GM19455 (cell line): Measurements from ENCODE around the gene DTYMK.
A peak's percentile ranks its signal among the peaks of the same experiment; 100 is the strongest.

ENCODE experiments used
- ATAC-seq: cut with Tn5 transposase; IDR thresholded peaks from one replicate; pipeline ENCODE4 v1.9.1; 2021; ENCODE audit not compliant: unreplicated experiment

Gene DTYMK

DNA sequence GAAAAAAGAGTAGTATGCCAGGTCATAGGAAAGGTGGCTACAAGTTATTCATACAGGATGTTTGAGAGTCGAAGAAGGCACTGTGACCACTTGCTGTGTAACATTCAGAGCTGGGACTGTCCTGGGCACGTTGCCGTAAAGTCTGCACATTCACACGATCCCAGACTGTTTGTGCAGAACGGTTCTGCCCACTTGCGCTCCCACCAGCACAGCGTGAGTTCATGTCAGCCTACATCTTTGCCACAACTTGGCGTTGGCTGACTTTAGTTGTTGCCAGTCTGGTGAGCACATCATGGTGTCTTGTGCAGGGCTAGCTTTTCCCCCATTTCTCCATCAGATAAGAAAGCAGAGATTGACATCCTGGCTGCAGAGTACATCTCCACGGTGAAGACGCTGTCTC is 22.3 kb upstream of the DTYMK start:
- no peak for ATAC-seq

DNA sequence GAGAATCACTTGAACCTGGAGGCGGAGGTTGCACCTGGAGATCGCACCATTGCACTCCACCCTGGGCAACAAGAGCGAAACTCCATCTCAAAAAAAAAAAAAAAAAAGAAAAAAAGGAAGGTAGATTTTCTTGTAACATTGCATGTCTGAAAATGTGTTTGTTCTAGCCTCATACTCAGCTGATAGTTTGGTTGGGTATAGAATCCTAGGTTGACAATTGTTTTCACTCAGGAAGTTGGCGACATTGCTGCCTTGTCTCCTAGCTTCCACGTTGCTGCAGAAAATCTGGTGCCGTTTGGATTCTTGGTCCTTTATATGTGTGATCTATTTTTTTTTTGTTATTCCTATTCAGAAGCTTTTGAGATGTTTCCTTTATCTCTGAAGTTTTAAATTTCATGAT is 19.9 kb upstream of the DTYMK start:
- no peak for ATAC-seq

DNA sequence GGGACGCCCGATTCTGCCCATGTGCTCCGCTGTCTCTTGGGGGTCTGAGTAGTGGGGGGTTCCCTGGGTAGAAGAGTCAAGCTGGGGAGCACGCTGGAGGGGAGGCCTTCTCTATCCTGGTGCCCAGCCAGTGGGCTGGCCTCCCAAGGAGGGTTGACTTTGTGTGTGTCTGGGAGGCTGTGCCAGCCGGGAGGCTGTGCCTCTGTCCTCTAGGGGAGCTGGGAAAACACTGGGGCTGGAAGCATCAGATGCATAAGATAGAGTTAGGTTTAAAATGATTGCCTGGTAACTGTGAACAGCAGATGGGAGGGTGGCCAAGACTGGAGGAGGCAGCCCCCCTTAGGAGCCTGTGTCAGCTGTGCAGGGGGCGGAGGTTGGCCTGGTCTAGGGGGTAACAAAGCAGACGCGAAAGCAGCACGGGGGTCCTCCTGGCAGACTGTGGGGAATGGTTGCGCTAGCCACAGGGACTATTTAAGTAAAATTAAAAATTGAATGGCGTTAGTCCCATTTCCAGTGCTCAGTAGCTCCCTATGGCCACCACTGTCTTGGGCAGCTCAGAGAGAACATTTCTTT is 16.5 kb upstream of the DTYMK start:
- no peak for ATAC-seq

DNA sequence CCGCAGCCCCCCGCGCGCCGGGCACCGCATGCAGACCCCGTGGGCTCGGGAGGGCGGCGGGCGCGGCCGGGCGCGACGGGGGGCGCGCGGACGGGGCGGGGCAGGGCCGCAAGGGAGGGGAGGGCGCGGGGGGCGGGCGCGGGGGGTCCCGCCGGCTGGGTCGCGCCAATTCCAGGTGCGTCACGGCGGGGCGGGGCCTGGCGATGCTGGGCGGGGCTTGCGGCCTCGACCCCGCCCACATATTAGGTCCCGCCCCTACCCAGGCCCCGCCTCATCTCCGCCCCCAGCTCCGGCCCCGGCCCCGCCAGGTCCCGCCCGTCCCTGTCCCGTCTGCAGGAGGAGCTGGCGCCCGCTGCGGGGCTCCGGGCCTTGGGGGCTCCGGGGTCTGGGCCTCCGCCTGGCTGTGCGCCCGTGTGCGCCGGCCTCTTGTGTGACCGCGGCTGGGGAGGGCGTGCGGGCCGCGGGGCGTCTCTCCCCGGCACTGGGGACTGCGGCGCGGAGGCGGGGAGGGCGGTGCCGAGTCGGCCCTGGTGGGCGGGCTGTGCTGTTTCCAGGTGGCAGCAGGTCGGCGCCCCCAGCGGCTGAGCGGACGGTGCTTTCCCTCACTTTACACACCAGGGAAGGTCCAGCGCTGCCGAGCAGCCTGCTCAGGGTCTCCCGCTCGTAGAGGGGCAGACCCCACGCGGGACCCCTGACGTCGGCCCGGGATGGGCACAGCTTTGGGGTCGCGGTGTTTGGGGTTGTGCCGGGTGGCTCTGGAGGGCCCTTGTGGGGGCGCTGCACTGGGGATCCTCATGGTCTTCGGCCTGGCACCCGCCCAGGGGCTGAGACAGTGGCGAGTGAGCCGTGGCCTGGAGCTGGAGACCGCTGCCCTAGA is 15.8 kb upstream of the DTYMK start:
- ATAC-seq: peak; percentile 61

DNA sequence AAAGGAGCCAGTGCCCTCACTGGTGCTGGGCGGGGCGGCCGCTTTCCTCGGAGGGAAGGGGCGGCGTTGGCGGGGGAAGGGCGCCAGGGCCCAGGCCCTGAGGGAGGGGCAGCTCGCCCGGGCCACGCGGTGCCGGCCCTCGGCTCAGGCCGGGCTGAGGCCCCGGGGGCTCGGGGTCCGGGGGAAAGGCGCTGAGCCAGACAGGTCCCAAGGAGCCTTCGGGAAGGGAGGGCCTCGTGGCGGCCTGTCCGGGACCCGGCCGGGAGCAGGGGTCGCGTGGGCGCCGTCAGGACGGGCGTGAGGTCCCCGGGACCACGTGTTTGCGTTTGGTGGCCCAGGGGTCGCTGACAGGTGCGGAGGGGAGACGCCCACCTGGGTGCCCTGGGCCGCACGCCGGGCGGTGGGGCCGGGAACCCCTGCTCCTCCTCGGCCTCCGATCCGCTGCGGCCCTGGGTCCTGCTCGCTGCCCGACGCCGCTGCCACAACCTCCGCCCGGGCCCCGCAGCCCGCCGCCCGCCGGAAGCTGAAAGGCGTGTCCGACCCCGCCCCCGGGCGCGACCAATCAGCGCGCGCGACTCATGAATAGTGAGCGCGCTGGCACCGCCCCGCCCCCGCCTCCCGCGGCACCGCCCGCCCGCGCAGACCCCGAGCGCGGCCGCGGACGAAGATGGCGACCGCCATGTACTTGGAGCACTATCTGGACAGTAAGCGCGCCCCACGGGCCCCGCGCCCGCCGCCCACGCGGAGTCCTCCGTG is 15.0 kb upstream of the DTYMK start, which contains the start of gene ING5:
Gene ING5 (plus strand): TSS at position 641 of the 756 bp plus-strand sequence. CDS start 27 bp downstream, at position 668.
- ATAC-seq: peak; percentile 59

DNA sequence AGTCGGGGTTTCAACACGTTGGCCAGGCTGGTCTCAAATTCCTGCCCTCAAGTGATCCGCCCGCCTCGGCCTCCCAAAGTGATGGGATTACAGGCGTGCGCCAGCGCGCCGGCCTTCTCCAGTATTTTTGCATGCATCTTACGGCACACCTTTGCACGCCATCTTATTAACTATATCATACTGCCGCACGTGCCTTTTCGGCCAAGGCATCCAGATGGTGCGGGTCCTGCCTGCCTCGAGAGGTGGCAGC is 14.5 kb upstream of the DTYMK start:
- no peak for ATAC-seq

DNA sequence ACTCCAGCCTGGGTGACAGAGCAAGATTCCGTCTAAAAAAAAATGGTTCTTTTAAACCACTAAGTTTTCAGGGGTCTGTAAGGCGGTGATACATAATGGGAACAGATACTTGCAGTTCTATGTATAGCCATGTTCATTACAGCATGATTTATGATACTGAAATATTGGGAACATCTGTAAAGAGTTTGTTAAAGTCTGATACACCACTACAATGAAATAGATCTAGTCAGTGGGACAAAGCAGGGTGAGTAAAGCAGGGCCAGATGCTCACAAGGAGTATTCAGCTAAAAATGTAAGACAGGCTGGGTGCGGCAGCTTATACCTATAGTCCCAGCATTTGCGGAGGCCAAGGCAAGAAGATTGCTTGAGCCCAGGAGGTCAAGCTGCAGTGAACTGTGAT is 9.0 kb upstream of the DTYMK start:
- ATAC-seq: no peak

DNA sequence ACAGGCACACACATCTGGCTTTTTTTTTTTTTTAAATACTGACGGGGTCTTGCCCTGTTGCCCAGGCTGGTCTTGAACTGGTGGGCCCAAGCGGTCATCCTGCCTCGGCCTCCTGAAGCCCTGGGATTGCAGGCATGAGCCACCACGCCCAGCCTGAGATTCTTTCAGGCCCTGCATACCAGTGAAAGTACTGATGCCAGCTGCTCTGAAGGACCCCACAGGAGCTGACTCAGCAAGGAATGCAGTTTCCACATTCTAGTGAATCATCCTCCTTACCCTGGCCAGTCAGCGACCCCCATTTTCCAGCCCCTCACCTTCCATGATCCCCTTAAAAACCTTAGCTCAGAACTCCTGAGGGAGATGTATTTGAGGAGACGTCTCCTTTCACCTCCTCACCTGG is 5.8 kb upstream of the DTYMK start:
- no peak for ATAC-seq

DNA sequence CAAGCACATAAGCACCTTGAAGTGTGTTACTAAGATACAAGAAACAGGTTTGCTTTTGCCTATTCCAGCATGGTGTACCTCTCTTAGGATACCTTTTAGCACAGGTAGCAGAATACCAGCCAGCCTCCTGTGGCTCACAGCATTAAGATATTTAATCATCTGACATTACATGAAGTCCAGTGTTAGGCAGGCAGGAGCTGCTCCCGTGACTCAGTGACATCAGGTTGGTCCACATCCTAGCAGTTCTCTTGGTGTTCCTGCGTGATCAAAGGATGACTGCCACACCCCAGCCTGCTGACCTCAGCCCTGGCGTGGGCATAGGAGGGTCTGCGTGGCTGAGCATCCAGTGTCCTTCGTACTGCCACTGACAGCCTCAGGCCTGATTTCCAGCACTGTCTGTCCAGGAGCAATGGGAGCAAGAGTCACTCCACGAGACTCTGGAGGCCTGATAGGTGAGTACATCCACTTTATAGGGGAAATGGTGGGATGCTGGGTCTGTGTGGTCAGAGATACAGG is 3.6 kb upstream of the DTYMK start:
- no peak for ATAC-seq

DNA sequence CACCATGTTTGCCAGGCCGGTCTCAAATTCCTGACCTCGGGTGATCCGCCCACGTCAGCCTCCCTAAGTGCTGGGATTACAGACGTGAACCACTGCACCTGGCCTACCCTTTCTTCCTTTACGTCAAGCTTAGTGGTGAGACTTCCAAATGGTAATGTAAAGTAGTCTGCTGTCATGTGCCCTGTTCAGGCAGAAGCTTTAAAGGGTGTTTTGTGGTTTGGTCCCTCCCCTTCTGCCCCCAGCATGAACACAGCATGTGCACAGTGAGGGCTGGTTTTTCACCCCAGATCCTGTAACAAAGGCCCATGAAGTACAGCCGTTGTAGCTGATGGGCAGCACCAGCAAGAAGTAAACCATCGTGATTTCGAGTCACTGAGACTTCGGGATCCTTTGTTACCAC is 2.7 kb upstream of the DTYMK start:
- no peak for ATAC-seq

DNA sequence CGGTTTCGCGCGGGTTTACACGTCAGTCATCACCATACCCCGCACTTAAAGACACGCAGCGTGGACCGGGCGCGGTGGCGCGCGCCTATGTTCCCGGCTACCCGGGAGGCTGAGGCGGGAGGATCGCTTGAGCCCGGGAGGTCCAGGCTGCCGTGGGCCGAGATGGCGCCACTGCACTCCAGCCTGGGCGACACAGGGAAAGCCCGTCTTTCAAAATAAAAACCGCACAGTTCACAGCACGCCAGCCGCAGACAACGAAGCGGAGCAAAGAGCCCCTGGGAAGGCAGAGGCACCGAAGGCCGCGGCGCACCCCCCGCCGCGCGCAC is 328 bp downstream of the DTYMK start:
- no peak for ATAC-seq

DNA sequence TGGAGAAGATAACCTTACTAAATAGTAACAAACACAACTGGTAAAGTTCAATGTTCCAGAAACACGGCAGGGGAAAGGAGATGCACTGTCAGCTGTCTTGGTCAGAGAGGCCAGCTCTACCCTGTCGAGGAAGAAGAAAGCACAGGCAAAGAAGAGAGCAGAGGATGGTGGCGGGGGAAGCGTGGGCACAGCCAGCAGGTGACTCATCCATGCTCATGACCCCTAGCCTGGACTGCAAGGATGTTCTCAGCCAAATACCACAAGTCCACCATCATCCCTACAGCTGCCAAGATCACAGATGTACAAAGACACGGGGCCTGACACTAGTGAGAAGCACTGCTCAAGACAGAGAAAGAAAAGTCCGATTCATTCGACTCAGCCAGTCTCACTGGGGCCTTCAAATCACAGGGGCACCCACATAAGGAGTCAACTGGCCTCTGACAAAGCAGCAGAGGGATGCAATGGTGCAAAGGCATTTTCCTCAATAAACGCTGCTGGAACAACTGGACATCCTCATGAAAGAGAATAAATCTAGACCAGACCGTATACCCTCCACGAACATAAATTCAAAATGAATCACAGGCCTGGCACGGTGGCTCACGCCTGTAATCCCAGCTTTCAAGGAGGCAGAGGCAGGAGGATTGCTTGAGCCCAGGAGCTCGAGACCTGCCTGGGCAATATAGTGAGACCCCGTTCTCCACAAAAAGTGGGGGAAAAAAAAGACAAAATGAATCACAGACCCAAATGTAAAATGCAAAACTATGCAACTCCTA is 5.6 kb downstream of the DTYMK start:
- no peak for ATAC-seq

DNA sequence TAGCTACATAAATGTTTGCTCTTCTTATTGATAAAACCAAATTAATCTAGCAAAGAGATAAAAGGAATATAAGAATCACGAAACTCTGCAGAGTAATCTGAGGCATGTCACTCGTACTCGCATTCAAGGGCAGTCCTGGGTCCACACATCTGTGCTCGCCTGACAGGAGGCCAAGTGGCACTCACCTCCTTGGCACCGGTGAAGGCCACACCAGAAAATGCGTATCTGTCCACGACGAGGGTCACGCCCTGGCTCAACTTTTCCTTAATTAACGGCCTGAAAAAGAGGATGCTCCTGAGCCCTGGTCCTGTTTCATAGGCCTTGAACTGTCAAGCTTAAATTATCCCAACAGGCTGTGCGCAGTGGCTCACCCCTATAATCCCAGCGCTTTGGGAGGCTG is 6.6 kb downstream of the DTYMK start:
- ATAC-seq: no peak

DNA sequence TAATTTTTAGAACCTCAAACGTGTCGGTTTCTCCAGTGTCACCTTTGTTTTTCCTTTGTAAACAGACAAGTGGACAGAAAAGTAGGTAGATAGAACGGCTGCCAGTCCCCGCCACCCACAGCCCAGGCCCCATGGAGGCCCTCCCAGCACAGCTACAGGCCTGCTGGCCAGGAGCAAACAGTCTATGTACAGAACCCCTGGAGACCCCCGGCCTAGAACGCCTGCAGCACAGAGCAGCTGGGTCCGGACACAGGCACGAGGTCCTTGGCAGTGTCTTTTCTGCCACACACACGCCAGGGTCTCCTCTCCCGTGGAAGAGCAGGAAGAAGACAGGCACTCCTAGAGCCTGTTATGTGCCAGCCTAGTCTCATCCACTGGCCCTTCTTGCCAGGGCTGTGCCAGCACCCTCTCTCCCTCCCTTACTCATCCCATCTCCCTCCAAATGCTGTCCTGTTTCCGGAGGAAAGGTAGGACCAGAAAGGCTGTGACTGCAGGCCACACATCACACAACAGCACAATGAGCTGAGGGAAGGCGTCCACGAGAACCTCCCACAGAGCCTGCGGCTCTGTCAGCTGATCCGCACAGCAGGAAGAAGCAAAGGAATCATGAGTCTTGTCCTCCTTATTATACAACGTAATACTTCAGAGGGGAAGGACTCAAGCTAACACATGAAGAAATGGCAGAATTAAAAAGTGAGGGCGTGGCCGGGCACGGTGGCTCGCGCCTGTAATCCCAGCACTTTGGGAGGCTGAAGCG is 7.7 kb downstream of the DTYMK start:
- ATAC-seq: no peak

DNA sequence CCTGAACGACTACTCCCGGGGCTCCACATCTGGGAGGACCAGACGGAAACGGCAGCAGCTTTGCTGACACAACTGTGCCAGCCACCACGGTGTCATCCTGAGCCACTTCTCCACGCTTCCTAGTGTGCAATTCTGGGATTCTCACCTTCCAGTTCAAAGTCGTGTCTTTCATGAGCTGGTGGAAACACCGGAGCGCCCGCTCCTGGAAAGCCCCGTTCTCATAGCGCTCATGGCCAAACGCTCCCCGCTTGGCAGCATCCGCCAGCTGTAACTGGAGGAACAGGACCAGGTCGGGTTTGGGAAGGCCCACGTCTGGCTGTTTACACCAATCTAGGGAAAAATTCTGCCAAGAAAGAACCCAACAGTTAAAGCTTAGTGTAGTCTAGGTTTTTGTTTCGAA is 8.3 kb downstream of the DTYMK start:
- no peak for ATAC-seq

DNA sequence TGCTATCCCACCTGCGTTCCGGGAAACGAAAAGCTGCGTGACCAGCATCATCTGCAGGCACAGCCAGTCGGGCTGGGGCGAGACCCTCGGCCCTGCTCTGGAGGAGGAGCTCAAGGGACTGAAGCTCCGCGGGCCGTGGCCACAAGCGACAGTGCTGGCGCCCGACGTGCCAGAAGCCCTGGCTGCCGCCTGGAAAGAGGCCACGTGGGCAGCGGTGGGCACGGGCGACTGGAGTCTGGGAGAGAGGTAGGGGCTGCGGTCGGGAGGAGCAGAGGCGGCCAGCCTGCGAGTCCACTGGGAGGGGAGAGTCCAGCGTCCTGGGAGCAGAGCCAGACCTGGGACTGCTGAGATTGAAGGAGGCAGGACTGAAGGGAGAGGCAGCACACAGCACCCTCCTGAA is 9.2 kb downstream of the DTYMK start:
- no peak for ATAC-seq

DNA sequence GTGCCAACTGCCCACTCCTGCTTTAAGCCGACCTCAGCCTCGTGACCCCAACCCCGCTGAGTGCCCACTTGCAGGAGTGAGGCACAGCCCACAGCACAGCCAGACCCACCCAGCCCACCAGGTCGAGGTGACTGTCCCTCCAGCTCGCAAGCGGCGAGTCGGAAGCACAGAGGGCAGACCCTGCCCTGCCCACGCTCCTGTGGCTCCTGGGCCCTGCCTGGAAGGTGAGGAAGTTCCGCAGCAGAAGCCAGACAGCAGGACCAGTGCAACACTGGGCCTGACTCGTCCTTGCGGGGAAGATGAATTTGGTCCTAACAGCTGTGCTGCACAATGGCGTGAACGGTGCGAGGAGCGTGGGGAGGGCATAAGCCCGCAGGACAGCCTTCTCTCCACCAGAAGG is 9.9 kb downstream of the DTYMK start:
- no peak for ATAC-seq

DNA sequence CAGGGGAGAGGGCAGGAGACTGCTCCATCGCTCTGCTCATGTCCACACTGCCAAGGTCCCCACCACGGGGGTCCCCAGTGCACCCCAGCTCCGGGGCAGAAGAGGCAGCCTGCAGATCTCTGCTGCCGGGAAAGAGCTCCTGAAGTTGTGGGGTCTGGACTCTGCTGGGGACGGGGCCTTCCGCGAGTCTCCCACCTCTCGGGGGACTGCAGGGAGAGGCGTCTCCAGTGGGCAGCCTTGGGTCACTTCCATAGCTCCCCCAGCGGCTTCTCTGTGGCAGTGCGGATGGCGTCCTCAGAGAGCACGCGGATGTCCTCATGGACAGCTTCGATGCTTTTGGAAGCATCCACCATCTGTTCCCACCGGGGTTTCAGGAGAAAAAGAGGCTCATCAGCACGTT is 10.7 kb downstream of the DTYMK start:
- ATAC-seq: no peak

DNA sequence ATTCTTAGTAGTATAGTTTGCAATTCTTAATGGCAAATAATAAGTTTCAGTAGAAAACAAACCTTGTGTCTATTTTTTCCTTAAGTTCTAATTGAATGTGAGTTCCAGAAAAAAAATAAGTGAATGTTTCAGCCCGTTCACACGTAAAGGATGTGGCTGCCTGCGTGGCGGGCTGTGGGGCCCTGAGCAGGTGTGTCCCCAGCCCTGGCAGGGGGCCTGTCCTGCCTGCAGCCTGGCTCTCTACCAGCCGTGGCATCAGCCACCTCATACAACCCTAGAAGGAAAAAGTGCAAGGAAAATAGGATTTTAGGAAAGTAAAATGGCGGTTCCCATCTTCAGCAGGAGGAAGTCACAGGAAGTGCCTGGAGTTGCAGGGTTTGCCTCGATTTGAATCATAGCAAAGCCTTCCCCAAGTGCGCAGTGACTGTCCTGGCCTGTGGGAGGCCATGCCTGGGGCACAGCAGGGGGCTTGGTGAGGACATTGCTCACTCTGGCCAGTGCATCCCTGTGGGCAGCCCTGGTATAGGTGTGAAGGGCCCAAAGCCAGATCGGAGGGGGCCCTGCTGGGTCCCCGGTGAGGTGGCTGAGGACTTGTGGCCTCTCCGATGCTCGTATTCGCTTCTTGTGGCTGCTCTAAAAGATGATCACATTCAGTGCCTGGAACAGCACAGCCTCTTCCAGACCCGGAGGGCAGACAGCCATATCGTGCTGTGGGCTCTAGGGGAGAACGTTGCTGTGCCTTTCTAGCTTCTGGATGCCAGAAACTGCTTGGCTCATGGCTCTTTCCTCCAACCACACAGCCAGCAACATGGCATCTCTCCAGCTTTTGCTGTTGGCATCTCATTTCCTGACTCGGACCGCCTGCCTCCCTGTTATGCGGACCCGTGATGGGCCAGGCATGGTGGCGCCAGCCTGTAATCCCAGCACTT is 12.6 kb downstream of the DTYMK start:
- ATAC-seq: no peak
